IMR-90 (cell line): ENCODE data around the gene DNPH1. TPM values are rescaled to one million over a fixed set of nuclear protein-coding genes. Genes with fewer than 3 reads are reported as not detected.

ENCODE experiments used
- ATAC-seq: fragments of 200-7000 bp; cut with Tn5 transposase; 2 replicates; pipeline ENCODE4 v1.9.1; 2020; ENCODE audit warnings: low read depth, mild to moderate bottlenecking, moderate library complexity
- BruUV-seq: library from RNA; stranded (reverse); fragments of 400-500 nt; replicated peaks from 2 replicates; lab custom pipeline; 2021; lab: Mats Ljungman, UMichigan
- CTCF ChIA-PET: fragments of 300-600 bp; formaldehyde crosslinking; extraction: SDS; loops from one replicate; lab custom pipeline; 2021; ENCODE audit warnings: antibody characterized with exemption; lab: Yijun Ruan, JAX
- POLR2A ChIA-PET: fragments of 300-600 bp; sonication (Branson Sonifier 250); formaldehyde crosslinking; loops from one replicate; lab custom pipeline; 2022; ENCODE audit warnings: antibody characterized with exemption; ENCODE audit not compliant: unreplicated experiment; lab: Charles Lee
- DNase-seq: peaks from one replicate; pipeline ENCODE4 v3.0.0; 2013
- H2AFZ ChIP-seq: replicated peaks from 2 replicates; pipeline ENCODE3; 2013; ENCODE audit warnings: low read length, mild to moderate bottlenecking; ENCODE audit not compliant: poor library complexity
- H2AK5ac ChIP-seq: 2 replicates; pipeline ENCODE4 v1.6.1; 2013; ENCODE audit warnings: low read depth, low read length, inconsistent platforms
- H2AK9ac ChIP-seq: replicated peaks from 2 replicates; pipeline ENCODE3; 2013; ENCODE audit warnings: mild to moderate bottlenecking, low read depth, low read length, moderate library complexity; ENCODE audit not compliant: poor library complexity
- H2BK120ac ChIP-seq: 2 replicates; pipeline ENCODE4 v1.6.1; 2013; ENCODE audit warnings: low read depth, low read length, inconsistent platforms
- H2BK15ac ChIP-seq: 3 replicates; pipeline ENCODE4 v1.6.1; 2013; ENCODE audit warnings: low read depth, low read length, inconsistent platforms
- H2BK20ac ChIP-seq: 2 replicates; pipeline ENCODE4 v1.6.1; 2013; ENCODE audit warnings: low read depth, mild to moderate bottlenecking, inconsistent platforms, low read length, moderate library complexity
- H2BK5ac ChIP-seq: 2 replicates; pipeline ENCODE4 v1.6.1; 2013; ENCODE audit warnings: mild to moderate bottlenecking, low read depth, low read length, inconsistent platforms; ENCODE audit not compliant: poor library complexity, severe bottlenecking
- H3K14ac ChIP-seq: replicated peaks from 2 replicates; pipeline ENCODE4 v1.6.1; 2013; ENCODE audit warnings: low read depth, low read length, inconsistent platforms
- H3K18ac ChIP-seq: 2 replicates; pipeline ENCODE4 v1.6.1; 2013; ENCODE audit warnings: low read depth, low read length, control low read depth
- H3K23ac ChIP-seq: 2 replicates; pipeline ENCODE4 v1.6.1; 2013; ENCODE audit warnings: low read depth, low read length, inconsistent platforms
- H3K27ac ChIP-seq: 2 replicates; pipeline ENCODE4 v1.5.1; 2013; ENCODE audit warnings: mild to moderate bottlenecking, control low read depth, low read length; ENCODE audit not compliant: insufficient read depth
- H3K27me3 ChIP-seq: 2 replicates; pipeline ENCODE4 v1.6.1; 2013; ENCODE audit warnings: low read length; ENCODE audit not compliant: control insufficient read depth, insufficient read depth
- H3K36me3 ChIP-seq: 2 replicates; pipeline ENCODE4 v1.6.1; 2013; ENCODE audit warnings: low read length, mixed read lengths; ENCODE audit not compliant: control insufficient read depth, insufficient read depth
- H3K4ac ChIP-seq: 2 replicates; pipeline ENCODE4 v1.6.1; 2013; ENCODE audit warnings: low read depth, low read length, inconsistent platforms
- H3K4me1 ChIP-seq: 2 replicates; pipeline ENCODE4 v1.6.1; 2013; ENCODE audit warnings: low read length, mixed read lengths; ENCODE audit not compliant: control insufficient read depth, insufficient read depth
- H3K4me2 ChIP-seq: 2 replicates; pipeline ENCODE4 v1.6.1; 2013; ENCODE audit warnings: low read depth, mild to moderate bottlenecking, control low read depth, low read length, moderate library complexity
- H3K4me3 ChIP-seq: 2 replicates; pipeline ENCODE4 v1.5.1; 2013; ENCODE audit warnings: low read depth, mild to moderate bottlenecking, control low read depth, low read length, moderate library complexity; ENCODE audit not compliant: insufficient read depth
- H3K56ac ChIP-seq: 2 replicates; pipeline ENCODE4 v1.6.1; 2013; ENCODE audit warnings: low read length, inconsistent platforms; ENCODE audit not compliant: insufficient read depth; ENCODE audit errors: extremely low read depth
- H3K79me1 ChIP-seq, 2 experiments: 2 replicates each; pipeline ENCODE4 v1.6.1; 2013; ENCODE audit warnings: low read length in 2 of 2, inconsistent platforms in 1 of 2, low read depth in 1 of 2
- H3K9ac ChIP-seq: 2 replicates; pipeline ENCODE4 v1.6.1; 2013; ENCODE audit warnings: low read depth, low read length, control low read depth
- H3K9me1 ChIP-seq: 2 replicates; pipeline ENCODE4 v1.6.1; 2013; ENCODE audit warnings: low read length, inconsistent platforms; ENCODE audit not compliant: insufficient read depth
- H3K9me3 ChIP-seq: 2 replicates; pipeline ENCODE4 v1.6.1; 2013; ENCODE audit warnings: low read length; ENCODE audit not compliant: control insufficient read depth, insufficient read depth
- H4K20me1 ChIP-seq: 2 replicates; pipeline ENCODE4 v1.6.1; 2013; ENCODE audit warnings: low read length, inconsistent platforms; ENCODE audit not compliant: insufficient read depth
- H4K5ac ChIP-seq: 2 replicates; pipeline ENCODE4 v1.6.1; 2013; ENCODE audit warnings: mild to moderate bottlenecking, low read depth, low read length, control low read depth
- H4K8ac ChIP-seq, 2 experiments: 2 replicates each; pipeline ENCODE4 v1.6.1; 2013; ENCODE audit warnings: low read depth in 2 of 2, low read length in 2 of 2, control low read depth in 1 of 2, inconsistent platforms in 1 of 2
- H4K91ac ChIP-seq: 2 replicates; pipeline ENCODE4 v1.6.1; 2013; ENCODE audit warnings: low read depth, low read length, inconsistent platforms; ENCODE audit not compliant: insufficient read depth
- BHLHE40 ChIP-seq: fragments of 150-350 bp; IDR thresholded peaks from 2 replicates; pipeline ENCODE4 v1.6.1; 2016; ENCODE audit warnings: mild to moderate bottlenecking, low read depth, low read length
- CEBPB ChIP-seq: IDR thresholded peaks from 2 replicates; pipeline ENCODE4 v1.6.1; 2012; ENCODE audit warnings: low read depth, low read length, improper control_type of control experiment
- CHD1 ChIP-seq: IDR thresholded peaks from 2 replicates; pipeline ENCODE4 v1.6.1; 2012; ENCODE audit warnings: low read depth, low read length, improper control_type of control experiment
- ELK1 ChIP-seq: fragments of 150-350 bp; IDR thresholded peaks from 2 replicates; pipeline ENCODE4 v1.6.1; 2016; ENCODE audit warnings: low read depth, mild to moderate bottlenecking, low read length, moderate library complexity, borderline replicate concordance
- FOS ChIP-seq: fragments of 150-350 bp; IDR thresholded peaks from 2 replicates; pipeline ENCODE4 v1.6.1; 2016; ENCODE audit warnings: low read depth, low read length
- MAFK ChIP-seq: IDR thresholded peaks from 2 replicates; pipeline ENCODE4 v1.6.1; 2012; ENCODE audit warnings: low read depth, low read length, improper control_type of control experiment
- MAZ ChIP-seq: IDR thresholded peaks from 2 replicates; pipeline ENCODE4 v1.6.1; 2012; ENCODE audit warnings: low read depth, mild to moderate bottlenecking, low read length, improper control_type of control experiment, moderate library complexity, borderline replicate concordance
- MXI1 ChIP-seq: IDR thresholded peaks from 2 replicates; pipeline ENCODE4 v1.6.1; 2012; ENCODE audit warnings: low read depth, mild to moderate bottlenecking, low read length, moderate library complexity, borderline replicate concordance
- NFE2L2 ChIP-seq: fragments of 150-350 bp; IDR thresholded peaks from 2 replicates; pipeline ENCODE4 v1.6.1; 2016; ENCODE audit warnings: low read depth, mild to moderate bottlenecking, low read length
- POLR2A ChIP-seq: IDR thresholded peaks from 2 replicates; pipeline ENCODE4 v1.6.1; 2012; ENCODE audit warnings: mild to moderate bottlenecking, low read depth, low read length
- RAD21 ChIP-seq: IDR thresholded peaks from 2 replicates; pipeline ENCODE4 v1.6.1; 2012; ENCODE audit warnings: low read length, improper control_type of control experiment
- RCOR1 ChIP-seq: IDR thresholded peaks from 2 replicates; pipeline ENCODE4 v1.6.1; 2012; ENCODE audit warnings: mild to moderate bottlenecking, low read length, improper control_type of control experiment; ENCODE audit not compliant: insufficient replicate concordance
- RFX5 ChIP-seq: IDR thresholded peaks from 2 replicates; pipeline ENCODE4 v1.8.0; 2012; ENCODE audit warnings: low read depth, mild to moderate bottlenecking, low read length, moderate library complexity
- SMC3 ChIP-seq: fragments of 150-350 bp; IDR thresholded peaks from 2 replicates; pipeline ENCODE4 v1.6.1; 2016; ENCODE audit warnings: low read depth, mild to moderate bottlenecking, antibody characterized with exemption, low read length, moderate library complexity
- USF2 ChIP-seq: fragments of 150-350 bp; IDR thresholded peaks from 2 replicates; pipeline ENCODE4 v1.6.1; 2017; ENCODE audit warnings: mild to moderate bottlenecking, antibody characterized with exemption, low read length, low read depth
- WGBS, 2 experiments: methylation state at CpG; one replicate each; pipeline versions ENCODE4 v1.1.5 to v1.1.7; 2013; ENCODE audit warnings: missing lambda C conversion rate in 2 of 2; ENCODE audit not compliant: insufficient read length in 1 of 2; ENCODE audit errors: extremely low coverage in 2 of 2; 5-methylcytosine and 5-hydroxymethylcytosine counted together
- dilution Hi-C: fragments of 300-500 bp; cut with HindIII; formaldehyde crosslinking; loops from one replicate; pipeline ENCODE4 v1.14.3; 2018; ENCODE audit warnings: low sequenced_read_pairs; ENCODE audit not compliant: unreplicated experiment
- in situ Hi-C: fragments of 300-500 bp; cut with MboI; formaldehyde crosslinking; loops from 3 replicates; pipeline ENCODE4 v1.14.3; 2019; ENCODE audit warnings: low sequenced_read_pairs, inconsistent platforms, mixed read lengths
- intact Hi-C: fragments of 100-400 bp; cut with micrococcal nuclease; formaldehyde crosslinking; loops from 2 replicates; pipeline ENCODE4 v1.10.0; 2022
- polyA plus RNA-seq, 3 experiments: library from polyadenylated mRNA; depleted of rRNA; stranded (reverse); fragments of >200 nt; gene quantifications; 2 replicates each; pipeline ENCODE4 v1.2.3, GENCODE V29; 2012; ENCODE audit warnings: low replicate concordance in 1 of 3
- total RNA-seq: library from RNA; depleted of rRNA; stranded (reverse); fragments of >200 nt; gene quantifications from 2 replicates; pipeline ENCODE4 v1.2.3, GENCODE V29; 2012

Gene DNPH1
- total and polyA plus RNA-seq, 2 of the 4 experiments (the other 2 are of a cell fraction): 19.0 to 47.8 TPM

- dilution Hi-C loops (no loop called here), intact Hi-C loops (no loop called here), in situ Hi-C loops (no loop called here)
- H3K4me1 ChIP-seq: peaks cover 2% of the 10 kb centered on the region; the same call in 1 of the 2 replicates
- ChIA-PET POLR2A (no interaction called here), CTCF (no interaction called here)
- H2BK15ac ChIP-seq: no peak overlapping the region
- no peaks in the 10 kb centered on the region for H3K79me1 ChIP-seq
- H3K36me3 ChIP-seq: peaks cover 46% of the 10 kb centered on the region
- no peak overlapping the region for H4K5ac ChIP-seq
- peak overlapping the region; percentile 54 for H2AFZ ChIP-seq
- no peaks in the 10 kb centered on the region for H3K27me3 ChIP-seq
- no peak overlapping the region for H4K91ac ChIP-seq
- no peak overlapping the region for H3K4ac ChIP-seq
- H4K20me1 ChIP-seq: no peaks in the 10 kb centered on the region
- H2BK5ac ChIP-seq: no peak overlapping the region
- no peak overlapping the region for H3K14ac ChIP-seq
- H3K27ac ChIP-seq: no peak overlapping the region
- no peak overlapping the region for H3K9ac ChIP-seq
- 92% methylated on average over 10 of the region's 20 CpGs; no CpG with 5 or more reads in 1 of the 2 experiments for WGBS, 2 experiments
- H3K4me2 ChIP-seq: no peak overlapping the region
- DNase-seq: no peak
- no peaks in the 10 kb centered on the region; the same call in 1 of the 2 replicates for H3K9me1 ChIP-seq
- no peak overlapping the region for H2BK120ac ChIP-seq
- H2AK5ac ChIP-seq: no peak overlapping the region
- H3K18ac ChIP-seq: no peak overlapping the region
- no peak overlapping the region for H2AK9ac ChIP-seq
- no peak overlapping the region for H4K8ac ChIP-seq
- no peaks in the 10 kb centered on the region for H3K9me3 ChIP-seq
- BruUV-seq: no TSS peak
- H3K23ac ChIP-seq: no peak overlapping the region
- no peak overlapping the region for H2BK20ac ChIP-seq
- ATAC-seq: peak; percentile 19; the same call in 1 of the 2 replicates
- no peak overlapping the region for H3K4me3 ChIP-seq
- no peak overlapping the region for H3K56ac ChIP-seq
- TF ChIP-seq CEBPB (no peak), MAFK (no peak), SMC3 (no peak), RFX5 (no peak), NFE2L2 (no peak), MXI1 (no peak), MAZ (no peak), RCOR1 (no peak), USF2 (no peak), BHLHE40 (no peak), FOS (no peak), RAD21 (no peak), POLR2A (no peak), ELK1 (no peak), CHD1 (no peak)
Observed at GRCh38 chr6:43221046-43221972, 8.0 kb downstream of the DNPH1 start.
